Breast epithelium (tissue), 4 donors: ENCODE results near the gene RGMA. TPM values are rescaled to one million over a fixed set of nuclear protein-coding genes. Genes with fewer than 3 reads are reported as not detected.

Experiments used
- DNase-seq, 2 donors: peaks; one replicate each; pipeline ENCODE4 v3.0.0-alpha.2; 2019; ENCODE audit warnings: low spot score in 2 of 2
- H3K27ac ChIP-seq, 2 donors: fragments of 200-600 bp; sonication (generic) in 1 of 2; one replicate each; pipeline ENCODE4 v1.5.1; 2016 to 2019; ENCODE audit warnings: mild to moderate bottlenecking in 1 of 2
- H3K27me3 ChIP-seq, 2 donors: fragments of 200-600 bp; sonication (generic) in 1 of 2; one replicate each; pipeline versions ENCODE4 v1.5.1 to v1.6.0; 2017 to 2019; ENCODE audit warnings: control low read depth in 1 of 2, mild to moderate bottlenecking in 1 of 2
- H3K36me3 ChIP-seq: fragments of 200-600 bp; one replicate; pipeline ENCODE4 v1.5.1; 2019
- H3K4me1 ChIP-seq, 2 donors: fragments of 200-600 bp; sonication (generic); one replicate each; pipeline ENCODE4 v1.5.1; 2016 to 2019; ENCODE audit warnings: control low read depth in 1 of 2
- H3K4me3 ChIP-seq, 3 donors: fragments of 200-600 bp; sonication (generic); 1 replicate in 2 of 3; 2 replicates in 1 of 3; pipeline ENCODE4 v1.5.1; 2016 to 2019; ENCODE audit warnings: mild to moderate bottlenecking in 3 of 3, moderate library complexity in 2 of 3
- H3K9me3 ChIP-seq, 2 donors: fragments of 200-600 bp; sonication (generic) in 1 of 2; one replicate each; pipeline ENCODE4 v1.5.1; 2016 to 2019; ENCODE audit warnings: control low read depth in 1 of 2
- POLR2A ChIP-seq: fragments of 450-650 bp; IDR thresholded peaks from one replicate; pipeline ENCODE4 v1.6.1; 2016; ENCODE audit warnings: antibody characterized with exemption, mild to moderate bottlenecking, moderate library complexity
- POLR2AphosphoS5 ChIP-seq, 3 donors: sonication (generic); formaldehyde crosslinking; IDR thresholded peaks; one replicate each; pipeline ENCODE4 v1.6.1; 2017; ENCODE audit warnings: antibody characterized with exemption in 3 of 3
- intact Hi-C: fragments of 100-400 bp; cut with DNase I; formaldehyde crosslinking; loops from one replicate; pipeline ENCODE4 v1.15.1; 2023; ENCODE audit warnings: low total_unique reads
- total RNA-seq, 3 donors: library from RNA; depleted of rRNA; stranded (reverse); fragments of >200 nt; gene quantifications; one replicate each; pipeline ENCODE4 v1.1.0, GENCODE V29; 2016
- TF ChIP-seq, protein P1 (sequence below), 3 donors: fragments of 450-650 bp; IDR thresholded peaks; one replicate each; pipeline ENCODE4 v1.5.1; 2016 to 2017; ENCODE audit warnings: antibody characterized with exemption in 3 of 3, mild to moderate bottlenecking in 3 of 3, moderate library complexity in 3 of 3

RGMA gene
- total RNA-seq, 3 donors from 2014 or later = 9.7 to 17.7 (median 14.4) TPM

GRCh38 chr15:93046120-93046519, 42.9 kb downstream of the RGMA start:
- TF ChIP-seq, protein P1, sequence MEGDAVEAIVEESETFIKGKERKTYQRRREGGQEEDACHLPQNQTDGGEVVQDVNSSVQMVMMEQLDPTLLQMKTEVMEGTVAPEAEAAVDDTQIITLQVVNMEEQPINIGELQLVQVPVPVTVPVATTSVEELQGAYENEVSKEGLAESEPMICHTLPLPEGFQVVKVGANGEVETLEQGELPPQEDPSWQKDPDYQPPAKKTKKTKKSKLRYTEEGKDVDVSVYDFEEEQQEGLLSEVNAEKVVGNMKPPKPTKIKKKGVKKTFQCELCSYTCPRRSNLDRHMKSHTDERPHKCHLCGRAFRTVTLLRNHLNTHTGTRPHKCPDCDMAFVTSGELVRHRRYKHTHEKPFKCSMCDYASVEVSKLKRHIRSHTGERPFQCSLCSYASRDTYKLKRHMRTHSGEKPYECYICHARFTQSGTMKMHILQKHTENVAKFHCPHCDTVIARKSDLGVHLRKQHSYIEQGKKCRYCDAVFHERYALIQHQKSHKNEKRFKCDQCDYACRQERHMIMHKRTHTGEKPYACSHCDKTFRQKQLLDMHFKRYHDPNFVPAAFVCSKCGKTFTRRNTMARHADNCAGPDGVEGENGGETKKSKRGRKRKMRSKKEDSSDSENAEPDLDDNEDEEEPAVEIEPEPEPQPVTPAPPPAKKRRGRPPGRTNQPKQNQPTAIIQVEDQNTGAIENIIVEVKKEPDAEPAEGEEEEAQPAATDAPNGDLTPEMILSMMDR (IDR thresholded peaks at IDR 0.05) = no peak
- TF ChIP-seq POLR2A = no peak
- no peak for TF ChIP-seq POLR2AphosphoS5 (IDR thresholded peaks at IDR 0.05)
- H3K27me3 ChIP-seq = no peaks in the 10 kb centered on the region
- no peak overlapping the region for H3K27ac ChIP-seq
- peaks cover 6% of the 10 kb centered on the region for H3K36me3 ChIP-seq
- no peak overlapping the region for H3K4me3 ChIP-seq
- intact Hi-C loops = no loop called here
- peaks cover 5 to 6% of the 10 kb centered on the region in 2 donors for H3K9me3 ChIP-seq
- DNase-seq = no peak
- H3K4me1 ChIP-seq = peaks cover 21 to 29% of the 10 kb centered on the region in 2 donors

DNA sequence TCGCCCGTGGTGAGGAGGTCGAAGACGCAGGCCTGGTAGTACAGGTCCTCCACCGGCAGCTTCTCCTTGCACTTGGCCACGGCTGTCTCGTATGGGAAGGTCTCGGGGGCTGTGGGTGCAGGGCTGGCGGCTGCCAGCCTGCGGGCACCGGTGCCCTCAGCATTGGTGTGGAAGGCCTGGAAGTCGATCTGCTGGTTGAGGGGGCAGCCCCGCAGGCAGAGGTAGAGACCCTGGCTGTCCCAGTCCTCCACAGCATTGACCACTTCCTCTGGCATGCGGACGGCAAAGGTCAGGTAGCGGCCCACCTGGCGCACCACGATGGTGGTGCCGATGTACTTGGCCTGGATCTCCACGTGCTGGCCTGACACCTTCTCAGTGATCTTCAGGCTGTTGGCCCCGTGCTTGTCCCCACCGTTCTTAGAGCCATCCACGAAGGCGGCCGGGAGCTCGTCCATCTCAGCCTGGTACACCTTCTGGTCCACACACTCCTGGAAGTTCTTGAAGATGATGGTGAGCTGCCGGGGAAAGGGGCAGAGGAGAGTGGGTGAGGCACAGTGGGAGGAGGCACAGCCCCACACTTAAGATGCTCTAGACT, 43.7 kb downstream of the RGMA start:
- H3K9me3 ChIP-seq = peaks cover 5 to 6% of the 10 kb centered on the region in 2 donors
- intact Hi-C loops = no loop called here
- no peaks in the 10 kb centered on the region for H3K27me3 ChIP-seq
- peaks cover 17 to 25% of the 10 kb centered on the region in 2 donors for H3K4me1 ChIP-seq
- DNase-seq = no peak
- TF ChIP-seq POLR2A = no peak
- TF ChIP-seq, protein P1 (IDR thresholded peaks at IDR 0.05) = no peak
- TF ChIP-seq POLR2AphosphoS5 (IDR thresholded peaks at IDR 0.05) = no peak
- no peak overlapping the region for H3K4me3 ChIP-seq
- H3K27ac ChIP-seq = peak overlapping the region in 1 of 2 donors; percentile 52
- H3K36me3 ChIP-seq = peaks cover 6% of the 10 kb centered on the region

DNA sequence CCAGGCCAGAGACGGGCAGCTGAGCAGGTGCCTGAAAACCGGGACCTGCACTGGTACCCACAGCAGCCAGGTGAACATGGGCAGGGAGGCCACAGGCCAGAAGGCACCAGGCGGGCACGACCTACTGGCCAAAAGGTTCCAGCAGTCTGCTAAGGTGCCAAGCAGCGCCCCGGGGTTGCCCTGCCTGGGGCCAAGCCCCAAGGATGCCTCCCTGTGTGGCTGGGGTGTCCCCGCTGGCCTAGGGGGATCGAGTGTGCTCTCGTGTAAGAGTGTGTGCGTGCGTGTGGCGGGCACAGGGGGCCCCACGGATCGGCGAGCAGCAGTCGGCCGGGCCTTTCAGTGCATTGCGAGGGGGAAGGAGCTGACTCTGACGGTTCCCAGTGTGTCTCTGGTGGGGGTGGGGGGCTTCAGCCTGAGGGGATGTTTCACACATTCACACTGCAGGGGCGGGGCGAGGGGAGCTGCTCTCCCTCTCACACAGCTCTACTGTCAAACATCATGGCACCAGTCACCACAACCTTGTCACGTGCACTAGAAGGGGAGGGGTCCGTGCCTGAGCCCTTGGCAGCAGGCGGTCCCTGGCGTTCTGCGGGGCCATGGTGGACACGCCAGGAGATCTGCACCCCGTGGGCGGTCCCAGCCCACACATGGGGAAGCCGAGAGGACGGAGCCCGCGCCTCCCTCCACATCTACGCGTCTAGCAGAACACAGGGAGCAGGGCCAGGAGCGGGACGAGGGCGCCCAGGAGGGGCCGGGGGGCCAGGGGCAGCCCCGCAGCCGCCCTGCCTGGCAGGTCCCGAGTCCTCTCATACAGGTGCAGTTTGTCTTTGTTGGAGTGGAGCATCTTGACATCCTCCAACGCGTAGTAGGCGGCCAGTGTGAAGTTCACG, 44.5 kb downstream of the RGMA start:
- Histone ChIP-seq H3K4me1 (peaks cover 10 to 20% of the 10 kb centered on the region in 2 donors), H3K9me3 (peaks cover 5 to 6% of the 10 kb centered on the region in 2 donors), H3K36me3 (peaks cover 6% of the 10 kb centered on the region), H3K4me3 (no peak overlapping the region), H3K27ac (peak overlapping the region in 1 of 2 donors; percentile 52), H3K27me3 (no peaks in the 10 kb centered on the region)
- no peak for DNase-seq
- TF ChIP-seq, protein P1 (IDR thresholded peaks at IDR 0.05) = no peak
- TF ChIP-seq POLR2A (no peak), POLR2AphosphoS5 (IDR thresholded peaks at IDR 0.05) (no peak)
- intact Hi-C loops = loop anchor here (1.0 kb wide), 1 partner anchor 42 kb away; no protein-coding TSS in a partner anchor

DNA sequence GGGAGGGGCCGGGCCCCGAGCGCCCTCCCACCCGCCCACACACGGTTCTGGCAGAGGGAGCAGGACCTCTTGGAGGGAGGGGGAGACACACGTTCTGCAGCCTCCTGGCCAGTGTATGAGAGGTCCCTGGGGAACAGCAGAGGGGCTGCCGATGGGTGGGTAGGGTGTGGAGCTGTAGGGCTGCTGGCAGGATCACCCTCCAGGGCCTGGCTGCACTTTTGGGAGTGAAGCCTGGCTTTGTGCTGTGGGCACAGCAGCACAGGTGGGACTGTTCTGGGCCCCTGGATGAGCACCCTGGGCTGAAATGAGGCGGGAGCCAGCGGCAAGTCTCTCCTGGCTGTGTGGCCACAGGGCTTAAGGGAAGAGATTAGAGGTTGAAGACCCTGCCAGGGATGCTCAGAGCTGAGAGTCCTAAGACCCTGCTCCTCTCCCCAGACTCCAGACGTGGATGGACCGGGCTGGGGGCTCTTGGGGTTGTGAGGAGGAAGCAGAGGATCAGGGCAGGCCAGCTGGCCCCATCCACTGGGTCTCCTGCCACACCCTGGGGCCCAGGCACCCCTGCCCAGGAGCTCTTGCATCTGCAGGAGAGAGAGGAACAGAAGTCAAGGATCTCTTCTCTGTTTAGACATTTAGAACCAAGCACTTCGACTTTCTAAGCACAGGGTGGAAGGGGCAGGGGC, 45.2 kb downstream of the RGMA start:
- Histone ChIP-seq H3K9me3 (peaks cover 5 to 6% of the 10 kb centered on the region in 2 donors), H3K27me3 (no peaks in the 10 kb centered on the region), H3K36me3 (peaks cover 6% of the 10 kb centered on the region), H3K27ac (peak overlapping the region in 1 of 2 donors; percentile 10), H3K4me1 (peaks cover 6 to 20% of the 10 kb centered on the region in 2 donors), H3K4me3 (no peak overlapping the region)
- TF ChIP-seq POLR2AphosphoS5 (IDR thresholded peaks at IDR 0.05) (no peak), POLR2A (no peak)
- TF ChIP-seq, protein P1 (IDR thresholded peaks at IDR 0.05) = no peak
- intact Hi-C loops = loop anchor here (1.0 kb wide), 1 partner anchor 43 kb away; no protein-coding TSS in a partner anchor
- DNase-seq = no peak
